ENCODE results near the gene TMEM184C.

TMEM184C gene

GRCh38 chr4:147655639-147656038 lies 38.4 kb downstream of the TMEM184C start:
- DNase-seq (ENCODE audit: low read depth) = no peak

- no peak for DNase-seq (ENCODE audit: low read depth)
These were observed 41.3 kb downstream of the TMEM184C start for GRCh38 chr4:147658501-147658900.

- no peak for DNase-seq (ENCODE audit: low read depth)
These were observed 56.9 kb downstream of the TMEM184C start for GRCh38 chr4:147674073-147674472.

- no peak for DNase-seq (ENCODE audit: low read depth)
These were observed 57.3 kb downstream of the TMEM184C start for GRCh38 chr4:147674496-147674895.

GRCh38 chr4:147678106-147678505 lies 60.9 kb downstream of the TMEM184C start:
- DNase-seq (ENCODE audit: low read depth) = no peak

GRCh38 chr4:147678796-147679549 lies 61.8 kb downstream of the TMEM184C start:
- DNase-seq (ENCODE audit: low read depth) = no peak

- no peak for DNase-seq (ENCODE audit: low read depth)
These were observed 65.6 kb downstream of the TMEM184C start for GRCh38 chr4:147682755-147683154.

GRCh38 chr4:147683188-147683591 lies 66.0 kb downstream of the TMEM184C start:
- no peak for DNase-seq (ENCODE audit: low read depth)

- peak; percentile 81 for DNase-seq (ENCODE audit: low read depth)
These were observed 66.8 kb downstream of the TMEM184C start, which contains the start of gene PRMT9 for GRCh38 chr4:147683717-147684700. Gene PRMT9, minus strand, starts transcription at chr4:147684163. Its CDS starts 176 bp downstream, at chr4:147683987.

GRCh38 chr4:147689067-147689466 lies 71.9 kb downstream of the TMEM184C start:
- no peak for DNase-seq (ENCODE audit: low read depth)

GRCh38 chr4:147691820-147692219 lies 74.6 kb downstream of the TMEM184C start:
- DNase-seq (ENCODE audit: low read depth) = no peak

- no peak for DNase-seq (ENCODE audit: low read depth)
These were observed 76.0 kb downstream of the TMEM184C start for GRCh38 chr4:147693218-147693617.

- no peak for DNase-seq (ENCODE audit: low read depth)
These were observed 79.7 kb downstream of the TMEM184C start for GRCh38 chr4:147696866-147697265.

GRCh38 chr4:147704846-147705245 lies 87.6 kb downstream of the TMEM184C start:
- DNase-seq (ENCODE audit: low read depth) = no peak

- DNase-seq (ENCODE audit: low read depth) = peak; percentile 40
These were observed 90.9 kb downstream of the TMEM184C start for GRCh38 chr4:147707892-147708672.

GRCh38 chr4:147709999-147710398 lies 92.8 kb downstream of the TMEM184C start:
- no peak for DNase-seq (ENCODE audit: low read depth)

- DNase-seq (ENCODE audit: low read depth) = no peak
These were observed 97.6 kb downstream of the TMEM184C start for GRCh38 chr4:147714575-147715401.

- no peak for DNase-seq (ENCODE audit: low read depth)
These were observed 100.7 kb downstream of the TMEM184C start for GRCh38 chr4:147717878-147718277.

Measured in stimulated activated CD8-positive, alpha-beta memory T cell treated with anti-CD3 and anti-CD28 coated beads, Interleukin-12 subunit alpha, Interleukin-12 subunit beta, amount 100 ng/mL, for 1 hour (primary cell).